HG02938 (cell line): Measurements from ENCODE around the gene NREP.

ENCODE experiments used
- ATAC-seq: cut with Tn5 transposase; IDR thresholded peaks from one replicate; pipeline ENCODE4 v1.9.1; 2021; ENCODE audit warnings: mild to moderate bottlenecking, moderate library complexity; ENCODE audit not compliant: unreplicated experiment

NREP gene

DNA sequence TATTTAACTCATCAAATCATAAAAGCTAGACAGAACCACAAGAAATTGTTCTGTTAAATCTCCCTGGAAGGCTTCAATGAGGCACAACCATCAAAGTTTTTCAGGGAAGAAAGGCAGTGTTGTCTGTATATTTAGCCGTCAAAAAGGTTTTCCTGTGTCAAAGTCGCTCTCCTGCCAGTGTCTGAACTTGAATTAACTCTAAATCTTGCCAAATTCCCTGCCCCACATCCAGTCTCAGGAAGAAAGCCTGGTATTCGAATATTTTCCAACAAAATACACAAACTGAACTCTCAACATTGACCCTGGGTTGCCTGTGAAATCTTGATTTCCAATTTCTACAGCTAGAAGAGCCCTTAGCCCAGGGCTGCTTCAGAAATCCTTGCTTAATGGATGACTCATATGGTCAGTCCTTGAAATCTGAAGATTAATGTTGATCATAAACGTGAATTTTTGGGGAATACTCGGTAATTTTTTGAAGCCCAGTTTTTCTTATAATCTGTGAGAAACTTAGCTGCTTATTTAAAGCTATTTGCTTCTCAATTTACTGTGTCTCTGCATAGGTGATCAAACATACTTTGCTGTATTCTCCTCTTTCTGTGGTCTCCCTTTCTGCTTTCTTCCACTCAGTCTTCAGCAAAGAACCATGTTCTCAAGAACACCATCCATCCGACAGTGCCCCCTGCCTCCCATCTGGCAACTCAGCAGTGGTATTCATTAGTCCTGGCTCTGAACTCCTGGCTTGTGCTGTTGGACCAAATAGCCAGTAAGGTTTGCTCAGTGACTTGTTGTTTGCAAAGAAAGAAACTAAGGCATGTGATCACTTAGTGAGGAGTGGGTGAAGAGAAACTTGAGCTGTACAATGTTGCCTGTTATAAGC, 58.9 kb downstream of the NREP start:
- ATAC-seq = no peak

DNA sequence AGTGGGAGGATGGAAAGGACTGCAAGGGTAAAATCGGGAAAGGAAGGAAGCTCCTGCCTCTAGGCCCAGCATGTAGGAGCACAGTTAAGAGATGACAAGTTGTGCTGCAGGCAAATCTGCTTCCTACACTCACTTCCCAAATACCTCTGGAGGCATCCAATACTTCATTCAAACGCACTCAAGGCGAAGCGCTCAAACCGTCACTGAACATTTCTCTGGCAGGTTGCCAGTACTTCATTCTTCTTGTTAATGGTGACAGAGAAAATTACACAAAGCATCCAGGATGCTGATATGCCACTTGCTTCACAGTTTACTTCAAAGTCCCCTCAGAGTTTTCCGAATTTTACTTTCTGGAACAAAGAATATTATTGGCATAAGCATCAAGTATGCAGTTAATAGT, 59.8 kb downstream of the NREP start:
- ATAC-seq = no peak

DNA sequence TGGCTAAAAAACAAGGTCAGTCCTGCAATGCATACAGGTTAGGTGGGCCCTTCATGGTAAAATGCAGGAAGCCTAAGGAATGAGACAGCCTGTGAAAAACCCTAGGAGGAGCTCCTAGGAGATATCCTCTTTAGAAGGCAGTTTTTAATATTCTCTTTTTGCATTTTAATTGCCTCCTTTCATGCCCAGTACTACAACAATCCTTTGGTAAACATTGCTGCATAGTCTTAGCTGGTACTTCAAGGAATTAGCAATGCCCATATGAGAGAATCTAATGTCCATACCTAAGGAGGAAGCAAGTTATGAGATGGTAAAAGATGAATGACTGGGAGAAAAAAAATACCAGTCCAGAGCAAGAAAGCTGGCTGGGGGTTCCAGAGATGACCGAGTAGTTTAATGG, 61.0 kb downstream of the NREP start:
- ATAC-seq = no peak

DNA sequence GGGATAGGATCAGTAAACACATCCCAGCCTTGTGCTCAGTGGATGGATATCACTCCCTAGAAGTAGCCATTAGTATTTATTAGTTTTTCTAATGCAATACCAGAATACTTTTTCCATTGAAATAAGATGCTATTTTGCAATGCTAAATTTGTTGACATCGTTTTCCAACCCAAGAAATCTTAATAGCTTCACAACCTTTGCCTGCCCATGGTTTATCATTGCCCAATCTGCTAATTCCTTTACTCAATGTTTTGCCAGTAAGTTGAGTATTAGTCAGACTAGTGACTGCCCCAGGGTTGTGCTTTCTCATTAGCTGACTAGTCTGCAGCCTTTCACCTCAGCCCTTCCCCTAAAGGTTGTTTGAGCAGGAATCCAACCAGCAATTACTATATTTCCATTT, 62.9 kb downstream of the NREP start:
- no peak for ATAC-seq

DNA sequence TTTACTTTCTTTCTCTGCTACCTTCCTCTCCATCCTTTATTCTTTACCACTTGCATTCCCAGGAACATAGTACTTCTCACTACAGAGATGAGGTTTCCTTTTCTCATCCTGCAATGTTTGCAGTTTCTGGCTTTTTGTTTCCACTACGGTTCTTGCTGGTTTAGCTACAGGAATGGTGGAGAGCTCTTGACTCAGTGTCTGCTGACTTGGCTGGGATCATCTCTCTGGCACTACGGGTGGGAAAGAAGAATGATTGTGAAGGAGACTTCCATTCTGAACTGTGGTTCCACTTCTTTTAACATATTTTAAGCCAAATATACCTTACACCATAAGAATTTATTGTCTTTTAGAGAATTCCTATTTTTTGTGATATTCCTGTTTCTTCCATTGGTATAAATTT, 65.1 kb downstream of the NREP start:
- no peak for ATAC-seq

DNA sequence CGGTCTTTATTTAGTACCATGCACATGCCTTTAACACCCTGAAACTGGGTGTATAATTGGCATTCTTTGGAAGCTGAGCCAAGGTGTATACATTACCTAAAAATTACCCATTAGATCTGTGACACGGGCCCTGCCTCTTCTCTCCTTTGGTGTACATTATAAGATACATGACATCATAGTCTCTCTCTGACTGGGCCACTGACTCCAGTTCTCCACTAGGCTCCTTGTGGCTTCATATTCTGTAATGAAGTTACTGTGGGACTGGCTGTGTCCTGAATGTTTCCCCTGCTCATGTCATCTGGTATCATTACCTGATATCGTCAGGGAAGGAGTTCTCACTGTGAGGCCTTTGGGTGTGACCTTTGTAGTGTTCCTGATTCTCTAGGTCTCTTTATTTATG, 65.5 kb downstream of the NREP start:
- ATAC-seq = no peak

DNA sequence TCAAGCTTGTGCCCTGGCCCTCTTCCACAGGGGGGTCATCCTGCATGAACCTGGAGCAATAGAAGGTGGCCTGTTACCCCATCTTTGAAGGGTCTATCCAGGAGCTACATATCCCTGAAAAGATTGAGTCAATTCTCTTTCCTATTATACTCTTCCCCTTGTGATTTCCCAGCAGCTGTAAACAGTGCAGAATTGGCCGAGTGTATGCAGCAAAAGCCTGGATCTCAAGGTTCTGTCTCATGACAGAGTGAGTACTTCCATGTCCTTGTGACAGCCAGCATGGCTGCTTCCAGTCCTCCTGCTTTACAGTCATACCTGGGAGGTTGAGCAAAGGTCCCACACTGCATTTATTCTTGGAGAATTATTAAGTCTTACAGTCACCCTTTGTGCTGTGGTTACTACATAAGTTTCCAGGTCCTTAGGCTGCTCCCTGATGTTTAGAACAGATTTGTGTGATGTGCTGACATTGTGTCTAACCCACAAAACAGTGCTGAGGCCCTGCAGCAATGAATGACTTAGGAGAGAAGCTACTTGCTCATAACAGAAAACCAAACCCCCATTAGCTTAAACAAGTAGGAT, 67.5 kb downstream of the NREP start:
- no peak for ATAC-seq

DNA sequence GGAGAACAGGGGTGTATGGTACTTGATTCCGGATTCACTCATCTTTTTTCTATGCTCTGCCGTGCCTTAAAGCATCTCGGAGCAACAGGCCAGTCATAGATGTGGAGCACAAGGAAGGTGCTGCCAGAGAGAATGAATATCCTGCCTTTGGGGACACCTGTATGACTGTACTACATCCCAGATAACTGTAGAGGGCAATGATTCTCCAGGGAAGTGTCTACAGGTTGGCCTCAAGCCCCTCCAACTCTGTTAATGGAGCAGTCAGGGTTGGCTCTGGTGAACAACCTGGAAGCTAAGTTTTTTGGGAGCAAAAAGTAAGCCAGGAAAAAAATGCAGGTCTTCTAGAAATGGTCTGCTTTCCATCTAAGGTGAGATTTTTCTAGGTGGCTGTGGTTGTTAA, 71.0 kb downstream of the NREP start:
- no peak for ATAC-seq

DNA sequence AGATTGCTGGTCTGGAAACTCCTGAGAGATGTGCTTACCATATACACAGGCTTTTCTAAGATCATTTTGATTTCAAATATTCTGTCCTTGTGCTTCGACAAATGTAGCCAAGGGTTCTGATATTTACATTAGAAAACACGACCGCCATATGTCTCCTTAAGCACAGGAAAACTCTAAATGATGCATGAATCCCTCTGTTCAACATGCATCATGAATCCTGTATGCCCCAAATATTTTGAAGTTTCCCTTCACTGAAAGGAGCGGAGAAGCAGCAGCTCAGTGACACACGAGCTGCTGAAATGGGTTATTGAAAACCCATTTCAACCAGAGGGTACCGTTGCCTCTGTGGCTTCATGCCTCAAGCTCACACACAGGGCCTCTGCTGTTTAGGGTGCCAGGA, 74.4 kb downstream of the NREP start:
- no peak for ATAC-seq

DNA sequence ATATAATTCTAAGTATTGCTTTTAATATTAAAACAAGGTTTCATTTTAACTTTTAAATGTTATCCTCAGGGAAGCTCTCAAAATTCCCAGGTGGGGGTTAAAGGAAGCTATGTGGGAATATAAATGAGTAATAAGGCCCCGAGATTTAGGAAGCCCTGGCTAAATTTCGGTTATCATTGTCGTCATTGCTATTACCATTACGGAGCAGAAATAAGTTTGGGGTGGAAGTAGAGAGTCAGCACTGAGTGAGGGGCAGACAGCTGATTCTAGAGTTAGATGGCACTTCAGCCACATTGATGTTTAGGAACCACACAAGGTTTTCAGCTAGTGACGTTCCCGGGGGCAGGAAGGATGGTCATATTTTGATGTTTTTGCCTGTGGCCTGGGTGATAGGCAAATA, 74.9 kb downstream of the NREP start:
- no peak for ATAC-seq

DNA sequence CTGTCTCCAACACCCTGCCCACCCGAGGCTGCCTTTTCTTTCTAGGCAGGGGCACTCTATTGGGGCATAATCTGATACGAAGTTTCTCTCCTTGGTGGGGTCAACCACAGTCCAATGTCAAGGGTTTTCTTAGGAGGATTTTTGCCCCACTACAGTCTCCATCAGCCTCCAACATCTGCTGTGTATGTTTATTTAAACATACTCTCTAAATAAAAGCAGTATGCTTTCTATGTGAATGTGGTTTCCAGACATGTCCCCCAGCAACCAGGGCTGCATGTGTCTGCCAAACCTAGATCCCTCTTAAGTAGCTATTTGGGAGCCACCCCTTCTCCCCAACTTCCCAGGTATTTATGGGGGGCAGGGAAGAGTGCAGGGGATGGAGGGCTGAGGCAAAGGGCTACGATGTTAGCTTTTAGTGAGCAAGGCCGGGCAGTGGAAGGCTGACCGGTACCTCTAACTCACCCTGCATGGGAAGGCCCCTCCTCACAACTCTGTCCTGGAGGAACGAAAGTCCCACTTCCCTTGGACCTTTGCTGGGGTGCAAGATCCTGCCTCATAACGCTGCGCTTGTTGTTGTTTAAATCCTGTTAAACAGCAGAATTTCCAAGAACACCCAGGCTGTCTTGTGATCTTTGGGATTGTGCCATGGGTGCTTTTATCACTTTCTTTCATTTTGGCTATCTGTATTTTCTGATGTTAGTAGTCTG, 75.4 kb downstream of the NREP start:
- ATAC-seq = no peak

DNA sequence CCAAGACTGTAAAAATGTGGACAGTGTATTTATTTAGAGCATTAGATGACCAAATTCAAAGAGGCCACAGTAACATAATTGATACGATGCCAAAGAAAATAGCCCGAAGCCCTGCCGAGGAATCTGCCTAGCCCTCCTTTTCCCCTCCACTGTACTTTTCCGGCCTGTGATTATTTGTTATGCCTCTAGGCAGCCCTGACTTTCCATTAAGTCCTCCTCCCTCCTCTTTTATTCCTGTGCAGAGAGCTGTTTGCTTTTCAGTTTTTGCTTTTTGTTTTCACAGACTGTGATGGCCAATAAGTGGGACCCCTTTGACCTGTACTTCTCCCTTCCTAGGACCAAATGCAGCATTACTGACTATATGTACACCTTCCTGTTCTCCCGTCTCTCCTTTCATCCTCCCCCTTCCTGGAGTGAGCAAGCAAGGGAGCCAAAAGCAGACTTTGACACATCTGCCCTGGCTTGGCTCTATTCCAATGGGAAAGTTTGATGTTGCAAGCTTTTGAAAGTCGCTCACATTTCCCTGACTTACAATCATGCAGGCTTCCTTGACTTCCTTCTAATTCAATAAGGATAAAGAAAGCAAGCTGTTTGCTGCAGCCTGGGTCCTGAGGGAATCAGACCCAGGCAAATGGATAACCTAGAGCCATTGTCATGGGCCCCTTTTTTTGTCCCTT, 76.1 kb downstream of the NREP start:
- ATAC-seq = no peak

DNA sequence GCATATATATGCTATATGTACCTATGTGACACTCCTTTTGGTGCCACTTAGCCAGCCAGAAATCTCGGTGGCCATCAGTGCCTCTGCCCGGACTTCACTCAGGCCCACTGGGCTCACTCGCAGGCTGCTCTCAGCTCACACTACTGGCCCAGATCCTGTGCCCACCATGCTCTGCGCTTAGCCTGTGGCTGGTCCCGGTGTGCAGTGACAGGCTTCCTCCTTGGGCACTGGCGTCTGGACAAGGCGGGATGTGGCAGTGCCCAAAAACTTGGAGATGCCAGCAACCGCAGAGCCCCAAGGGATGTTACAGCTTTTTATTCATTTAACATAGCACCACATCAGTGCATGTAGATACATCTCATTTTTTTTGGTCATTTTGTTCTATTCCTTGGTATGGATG, 77.4 kb downstream of the NREP start:
- ATAC-seq = no peak
